Activated CD4-positive, CD25-positive, alpha-beta regulatory T cell treated with anti-CD3 and anti-CD28 coated beads, Interleukin-2, amount 50 U/mL, for 16 hours (primary cell): ENCODE data around the gene PRSS3.
"Not testable (repeated sequence)": the region's sequence is repeated elsewhere in the genome, so short reads cannot be mapped to it uniquely, and the experiment has no call there.

Experiments used
- DNase-seq: peaks from one replicate; pipeline ENCODE4 v3.0.0-alpha.2; 2020; ENCODE audit warnings: low read depth, low spot score

PRSS3 gene

DNA sequence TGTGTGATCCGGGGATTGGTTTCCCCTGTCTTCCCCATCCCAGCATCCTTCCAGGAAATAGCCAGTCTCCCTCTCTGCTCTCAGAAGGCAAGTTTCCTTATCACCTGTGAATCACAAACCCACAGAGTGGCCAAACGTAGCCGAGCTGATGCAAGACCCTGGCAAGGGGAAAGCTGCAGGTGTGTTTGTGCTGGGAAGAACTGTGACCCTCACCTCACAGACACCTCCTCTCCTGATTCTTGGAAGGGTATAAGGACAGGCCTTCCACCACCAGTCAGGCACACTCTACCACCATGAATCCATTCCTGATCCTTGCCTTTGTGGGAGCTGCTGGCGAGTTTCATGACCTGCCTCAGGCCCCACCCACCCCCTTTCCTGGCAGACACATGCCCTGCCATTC is at the start of gene PRSS3:
TSS of gene PRSS3 (plus strand) at position 281 of the 400 bp plus-strand sequence. CDS start at position 294, 13 bp downstream.
- no peak for DNase-seq

DNA sequence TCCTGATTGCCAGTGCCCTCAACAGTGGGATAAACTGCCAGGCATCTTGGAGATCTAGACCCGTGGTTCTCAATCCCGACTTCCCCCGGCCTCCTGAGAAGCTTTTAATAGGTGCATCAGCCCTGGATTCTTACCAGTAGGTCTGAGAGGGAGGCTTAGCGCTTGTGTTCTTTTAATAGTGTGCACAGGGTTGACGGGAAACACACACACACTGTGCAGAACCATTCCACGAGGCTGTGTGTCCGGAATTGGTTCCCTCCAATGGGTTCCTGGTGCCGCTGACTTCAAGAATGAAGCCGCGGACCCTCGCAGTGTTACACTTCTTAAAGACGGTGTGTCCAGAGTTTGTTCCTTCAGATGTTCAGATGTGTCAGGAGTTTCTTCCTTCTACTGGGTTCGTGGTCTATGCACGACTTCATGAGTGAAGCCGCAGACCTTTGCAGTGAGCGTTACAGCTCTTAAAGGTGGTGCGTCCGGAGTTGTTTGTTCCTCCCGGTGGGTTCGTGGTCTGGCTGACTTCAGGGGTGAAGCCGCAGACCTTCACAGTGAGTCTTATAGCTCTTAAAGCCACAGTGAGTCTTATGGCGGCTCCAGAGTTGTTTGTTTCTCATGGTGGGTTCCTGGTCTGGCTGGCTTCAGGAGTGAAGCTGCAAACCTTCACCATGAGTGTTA is 46.6 kb upstream of the PRSS3 start:
- no peak for DNase-seq

DNA sequence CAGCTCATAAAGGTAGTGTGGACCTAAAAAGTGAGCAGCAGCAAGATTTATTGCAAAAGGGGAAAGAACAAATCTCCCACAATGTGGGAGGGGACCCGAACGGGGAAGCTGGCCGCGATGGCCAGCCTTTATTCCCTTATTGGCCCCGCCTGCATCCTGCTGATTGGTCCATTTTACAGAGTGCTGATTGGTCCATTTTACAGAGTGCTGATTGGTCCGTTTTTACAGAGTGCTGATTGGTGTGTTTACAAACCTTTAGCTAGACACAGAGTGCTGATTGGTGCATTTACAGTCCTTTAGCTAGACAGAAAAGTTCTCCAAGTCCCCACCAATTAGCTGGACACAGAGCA is 46.1 kb upstream of the PRSS3 start:
- DNase-seq: not testable (repeated sequence)

DNA sequence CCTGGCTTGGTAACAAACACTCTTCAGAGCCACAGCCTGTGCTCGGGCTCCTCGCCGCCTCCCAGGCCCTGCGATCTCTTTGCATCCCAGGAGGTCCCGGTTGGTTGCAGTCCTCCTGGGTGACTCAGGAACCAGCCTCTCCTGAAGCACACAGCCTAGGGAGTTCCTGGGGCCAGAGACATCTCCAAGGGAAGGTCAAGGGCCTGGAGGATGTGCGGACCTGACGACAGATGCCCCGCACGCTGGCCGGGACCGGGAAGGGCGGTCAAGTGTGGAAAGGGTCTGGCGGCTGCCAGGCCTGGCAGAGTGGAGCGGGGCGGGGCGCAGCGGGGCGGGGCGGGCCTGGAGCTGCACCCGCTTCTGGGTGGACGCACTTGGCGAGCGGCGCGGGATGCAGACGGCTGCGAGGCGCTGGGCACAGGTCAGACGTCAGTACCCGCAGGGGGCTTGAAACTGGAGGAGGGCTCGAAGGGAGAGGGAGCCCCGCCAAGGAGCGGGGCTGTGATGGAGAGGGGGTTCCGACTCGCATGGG is 45.0 kb upstream of the PRSS3 start:
- DNase-seq: no peak

DNA sequence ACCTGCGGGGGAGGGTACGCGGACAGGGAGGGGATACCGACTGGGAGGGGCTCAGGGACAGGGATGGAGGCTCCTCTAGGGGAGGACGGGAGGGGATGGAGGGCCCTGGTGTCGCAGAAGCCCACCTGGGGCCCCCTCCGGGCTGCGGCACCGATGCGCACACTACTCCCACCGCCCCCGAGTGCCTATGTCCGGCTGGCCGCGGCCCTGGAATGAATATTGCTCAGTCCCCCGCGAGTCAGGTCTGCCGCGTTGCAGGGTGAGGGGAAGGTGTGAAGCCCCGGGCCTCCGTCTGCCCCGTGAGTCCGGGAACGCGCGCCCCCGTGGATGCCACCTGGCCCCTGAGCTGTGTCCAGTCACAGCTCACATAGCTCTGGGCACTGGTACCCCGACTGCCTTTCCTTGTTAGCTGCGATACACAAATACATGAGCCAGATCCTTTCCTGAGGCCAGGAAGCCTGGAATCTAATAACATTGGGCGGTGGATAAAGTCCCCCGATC is 44.5 kb upstream of the PRSS3 start:
- DNase-seq: no peak

DNA sequence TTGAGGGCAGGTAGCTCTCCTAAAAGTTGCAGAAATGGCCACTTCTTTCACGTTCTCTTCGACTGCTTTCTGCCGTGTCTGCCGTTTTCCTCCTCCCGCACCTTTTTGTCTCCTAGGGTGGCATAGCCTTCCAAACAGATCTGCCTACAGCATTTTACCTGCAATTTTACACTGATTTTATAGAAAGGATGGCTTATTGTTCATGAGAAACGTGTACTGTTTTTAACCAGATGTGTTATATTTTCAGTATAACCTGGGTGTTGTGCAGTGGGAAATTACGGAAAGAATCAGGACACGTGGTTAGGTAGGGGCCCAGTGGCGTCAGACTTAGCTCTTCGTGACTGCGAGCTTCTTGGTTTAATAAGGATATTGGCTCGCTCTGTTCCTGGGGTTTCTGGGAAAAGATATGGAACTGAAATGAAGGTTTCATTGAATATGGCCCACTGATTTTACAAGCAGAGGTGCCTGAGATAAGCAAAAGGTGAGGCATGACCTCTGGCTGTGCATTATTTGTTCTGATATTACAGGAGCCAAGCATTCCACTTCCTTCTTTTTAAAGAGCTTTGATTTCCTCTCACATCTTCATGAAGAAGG is 43.7 kb upstream of the PRSS3 start:
- no peak for DNase-seq

DNA sequence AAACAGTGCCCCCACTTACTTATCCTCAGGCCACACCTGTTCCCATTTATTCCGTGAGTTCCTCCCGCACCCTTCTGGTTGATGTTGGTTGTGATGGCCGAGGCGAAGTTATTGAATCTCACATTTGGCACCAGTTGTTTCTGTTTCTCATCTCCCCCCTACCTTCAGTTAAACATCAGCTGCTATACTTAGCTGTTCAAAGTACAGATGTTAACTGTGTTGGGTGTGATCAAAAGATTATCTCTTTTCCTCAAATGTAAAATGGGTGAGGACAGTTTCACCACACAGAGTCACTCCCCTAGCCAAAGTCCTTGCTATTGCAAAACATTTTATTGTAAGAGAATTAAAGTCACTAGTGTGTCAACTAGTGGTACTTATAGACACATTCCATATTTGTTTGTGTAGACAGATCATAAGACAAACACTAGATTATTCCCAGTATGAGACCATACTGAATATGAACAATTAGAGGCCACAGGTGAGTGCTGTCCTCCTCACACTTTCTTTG is 43.2 kb upstream of the PRSS3 start:
- no peak for DNase-seq

DNA sequence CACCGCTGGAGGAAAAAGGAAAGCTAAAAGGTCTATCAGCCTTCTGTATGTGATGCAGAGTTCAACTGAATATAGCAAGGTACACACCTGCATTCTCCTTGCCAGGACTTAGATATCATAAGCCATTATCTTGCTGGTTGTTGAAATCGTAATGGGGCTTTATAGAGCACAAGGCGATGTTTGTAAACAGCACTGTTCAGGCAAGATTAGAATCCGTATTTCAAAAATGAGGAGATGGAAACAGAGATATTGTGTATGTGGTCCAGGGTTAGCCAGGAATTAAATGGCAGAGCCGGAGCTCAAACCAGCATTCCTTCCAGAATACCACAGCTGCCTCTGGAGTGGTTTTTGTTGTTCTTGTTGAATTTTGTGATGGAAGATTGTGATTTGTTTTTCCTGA is 42.6 kb upstream of the PRSS3 start:
- not testable (repeated sequence) for DNase-seq

DNA sequence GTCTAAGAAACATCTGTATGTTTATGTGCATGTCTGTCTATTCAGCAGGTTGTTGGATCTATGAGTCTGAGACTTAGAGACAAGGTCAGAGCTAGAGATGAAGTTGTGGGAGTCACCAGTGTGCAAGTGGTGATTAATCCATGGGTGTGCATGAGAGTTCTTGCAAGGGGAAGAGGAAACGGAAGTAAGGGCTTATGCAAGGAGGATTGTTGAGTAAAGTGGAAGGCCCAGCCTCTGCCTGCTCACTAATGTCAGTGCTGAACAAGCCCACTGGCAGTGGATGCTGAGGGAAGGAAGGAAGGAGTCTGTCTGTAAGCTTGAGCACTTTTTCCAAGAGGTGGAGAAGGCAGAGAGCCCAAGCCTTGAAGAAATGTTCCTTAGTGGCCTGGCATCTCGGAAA is 35.7 kb upstream of the PRSS3 start:
- not testable (repeated sequence) for DNase-seq

DNA sequence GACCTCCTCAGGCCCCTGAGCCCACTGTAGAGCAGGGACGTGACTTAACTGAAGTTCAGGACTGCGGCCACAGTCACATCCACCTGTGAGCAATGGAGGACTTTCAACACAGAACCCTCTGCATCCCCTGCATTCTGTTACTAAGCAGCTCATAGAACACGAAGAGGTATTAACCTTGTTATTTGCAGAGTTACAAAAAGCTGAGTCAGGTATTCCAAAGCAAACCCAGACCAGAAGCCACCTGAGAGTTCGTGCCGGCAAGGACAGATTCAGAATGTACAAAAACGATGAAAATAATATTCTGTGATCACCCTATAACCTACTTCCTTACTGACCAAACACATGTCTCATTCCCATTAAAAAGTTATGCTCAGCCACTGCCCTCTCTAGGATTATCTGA is 33.0 kb upstream of the PRSS3 start:
- no peak for DNase-seq

DNA sequence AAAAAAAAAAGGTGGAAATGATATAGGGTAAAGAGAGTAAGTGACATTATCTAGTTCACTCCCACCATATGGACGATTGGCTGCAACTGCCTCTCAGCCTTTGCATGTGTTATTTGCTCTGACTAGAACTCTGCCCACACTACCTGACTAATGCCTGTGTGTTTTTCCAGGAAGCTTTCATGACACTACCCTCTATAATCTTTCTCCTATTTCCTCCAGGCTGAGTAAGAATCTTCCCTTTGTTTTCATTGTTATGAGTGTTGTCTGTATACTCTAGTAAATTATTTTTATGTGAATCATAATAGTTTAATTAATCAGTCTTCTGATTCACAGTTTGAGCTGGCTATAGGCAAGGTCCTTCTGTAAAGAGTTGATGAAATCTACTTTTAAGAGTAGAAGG is 31.7 kb upstream of the PRSS3 start:
- not testable (repeated sequence) for DNase-seq

DNA sequence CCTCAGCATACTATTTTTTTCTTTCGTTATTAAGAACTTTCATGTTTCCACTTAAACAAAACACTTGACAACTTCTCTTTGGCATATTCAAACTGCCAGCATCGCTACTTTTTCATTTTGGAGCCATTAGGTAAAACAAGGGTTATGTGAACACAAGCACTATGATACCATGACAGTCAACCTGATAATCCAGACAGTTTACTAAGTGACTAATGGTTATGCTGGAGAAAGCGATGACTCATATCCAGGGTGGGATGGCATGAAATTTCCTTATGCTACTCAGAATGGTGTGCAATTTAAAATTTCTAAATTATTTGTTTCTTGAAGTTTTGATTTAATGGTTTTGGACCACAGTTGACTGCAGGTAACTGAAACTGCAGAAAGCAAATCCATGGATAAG is 29.9 kb upstream of the PRSS3 start:
- DNase-seq: no peak

DNA sequence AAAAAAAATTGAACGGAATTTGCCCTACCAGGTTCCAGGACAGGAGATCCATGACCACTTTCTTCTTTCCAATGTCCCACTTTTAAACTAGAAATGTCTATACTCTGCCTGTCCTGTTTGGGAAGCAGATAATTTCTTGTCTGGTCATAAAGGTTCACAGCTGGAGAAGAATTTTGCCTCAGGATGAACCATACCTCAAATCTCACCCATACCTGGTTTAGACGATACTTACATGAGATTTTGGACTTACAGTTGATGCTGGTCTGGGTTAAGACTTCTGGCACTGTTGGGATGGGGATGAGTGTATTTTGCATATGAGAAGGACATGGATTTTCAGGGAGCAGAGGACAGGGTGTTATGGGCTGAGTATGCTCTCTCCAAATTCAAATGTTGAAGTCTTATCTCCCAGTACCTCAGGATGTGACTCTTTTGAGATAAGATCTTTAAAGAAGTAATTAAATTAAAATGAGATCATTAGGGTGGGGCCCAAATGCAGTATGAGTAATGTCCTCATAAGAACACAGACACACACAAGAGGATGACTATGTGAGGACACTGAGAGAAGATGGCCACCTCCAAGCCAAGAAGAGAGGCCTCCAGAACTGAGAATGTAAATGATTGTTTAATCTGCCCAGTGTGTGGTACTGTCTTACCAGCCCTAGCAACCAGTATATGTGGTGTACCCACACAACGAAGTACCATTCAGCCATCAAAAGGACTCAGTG is 25.0 kb upstream of the PRSS3 start:
- DNase-seq: not testable (repeated sequence)

DNA sequence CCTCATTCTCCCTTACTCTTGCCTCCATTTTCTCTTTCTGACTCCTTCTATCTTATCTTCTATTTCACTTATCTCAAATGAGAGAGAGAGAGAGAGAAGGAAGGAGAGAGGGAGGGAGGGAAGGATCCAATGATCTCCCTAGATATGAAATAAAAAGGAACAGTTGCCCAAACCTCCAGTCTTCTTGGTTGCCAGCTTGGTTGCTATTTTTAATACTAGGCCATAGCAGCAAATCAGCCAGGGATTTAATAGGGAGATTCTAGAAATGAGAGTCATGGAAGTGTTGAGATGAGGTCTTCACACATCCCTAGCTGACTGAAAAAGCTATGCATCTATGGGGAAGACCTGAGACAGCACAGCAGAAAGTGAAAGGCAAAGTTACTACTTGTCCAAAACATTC is 22.2 kb upstream of the PRSS3 start:
- not testable (repeated sequence) for DNase-seq

DNA sequence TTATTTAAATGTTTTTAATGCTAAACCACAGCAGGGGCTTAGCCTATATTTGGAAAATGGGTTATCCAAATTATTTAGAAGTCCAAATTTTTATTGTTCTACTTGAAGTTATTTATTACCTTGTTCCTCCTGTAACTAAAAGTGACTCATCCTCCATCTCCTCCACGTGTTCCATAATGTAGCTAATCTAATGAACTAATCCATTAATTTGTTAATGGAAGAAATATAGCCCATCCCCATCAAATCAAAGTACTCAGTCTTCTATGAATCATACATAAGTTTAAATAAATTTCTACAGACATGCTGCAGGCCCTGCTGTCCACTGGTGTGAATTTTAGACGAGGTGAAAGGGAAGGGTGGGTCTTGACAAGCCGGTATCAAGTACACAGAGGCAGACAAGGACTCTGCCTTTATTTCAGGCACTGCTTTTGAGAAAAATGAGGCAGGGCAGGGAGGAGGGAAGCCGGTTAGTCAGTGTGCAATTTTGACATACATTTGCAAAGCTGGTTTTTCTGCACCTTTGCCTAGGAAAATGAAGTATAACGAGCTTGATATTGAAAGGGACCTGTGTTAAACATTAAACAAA is 21.2 kb upstream of the PRSS3 start:
- DNase-seq: not testable (repeated sequence)

DNA sequence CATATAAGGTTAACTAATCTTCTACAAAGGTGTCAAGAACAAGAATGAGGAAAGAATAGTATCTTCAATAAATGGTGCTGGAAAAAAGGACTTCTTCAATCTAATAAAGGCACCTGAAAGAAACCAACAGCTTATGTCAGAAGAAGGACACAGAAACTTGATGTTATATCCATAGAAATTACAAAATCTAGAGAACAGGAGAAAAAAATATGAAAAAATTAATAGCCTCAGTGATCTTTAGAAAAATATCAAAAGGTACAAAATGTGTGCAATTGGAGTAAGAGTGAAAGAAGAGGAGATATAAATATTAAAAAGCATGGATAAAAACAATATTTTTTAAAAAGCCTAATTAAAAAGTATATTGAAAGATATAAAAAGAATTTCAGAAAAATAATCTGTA is 18.8 kb upstream of the PRSS3 start:
- DNase-seq: no peak

DNA sequence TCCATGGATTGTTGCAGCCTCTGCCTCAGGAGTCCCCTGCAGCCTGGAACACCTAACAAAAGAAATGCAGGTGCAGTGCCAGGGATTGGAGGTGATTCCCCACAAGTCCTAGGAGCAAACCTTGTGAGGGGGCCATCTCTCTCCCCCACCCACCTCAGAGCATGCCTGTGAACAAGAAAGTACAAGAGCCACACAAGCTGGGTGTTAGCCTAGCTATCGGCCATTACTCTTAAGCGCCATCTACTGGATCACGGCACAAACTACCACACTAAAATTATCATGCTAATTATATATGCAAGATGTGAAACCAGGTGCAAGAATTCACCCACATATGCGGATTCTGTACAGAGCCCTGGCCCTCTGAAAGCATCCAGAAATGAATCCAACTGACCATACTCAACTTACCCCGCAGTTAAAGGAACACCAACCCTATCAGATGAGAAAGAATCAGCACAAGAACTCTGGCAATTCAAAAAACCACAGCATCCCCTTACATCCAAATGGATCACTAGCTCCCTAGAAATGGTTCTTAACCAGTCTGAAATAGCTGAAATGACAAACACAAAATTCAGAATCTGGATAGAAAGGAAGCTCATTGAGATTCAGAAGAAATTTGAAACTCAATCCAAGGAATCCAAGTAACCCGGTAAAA is 16.5 kb upstream of the PRSS3 start:
- peak; percentile 16 for DNase-seq

DNA sequence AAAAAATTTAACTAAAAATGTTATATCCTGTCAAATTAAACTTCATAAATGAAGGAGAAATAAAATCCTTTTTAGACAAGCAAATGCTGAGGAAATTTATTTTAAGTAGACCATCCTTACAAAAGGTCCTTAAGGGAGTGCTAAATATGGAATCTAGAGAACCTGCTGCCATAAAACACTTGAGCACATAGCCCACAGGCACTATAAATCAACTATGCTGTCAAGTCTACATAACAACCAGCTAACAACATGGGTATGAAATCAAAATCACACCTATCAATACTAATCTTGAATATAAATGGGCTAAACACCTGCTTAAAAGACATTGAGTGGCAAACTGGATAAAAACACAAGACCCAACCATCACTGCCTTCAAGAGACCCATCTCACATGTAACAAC is 15.1 kb upstream of the PRSS3 start:
- no peak for DNase-seq

DNA sequence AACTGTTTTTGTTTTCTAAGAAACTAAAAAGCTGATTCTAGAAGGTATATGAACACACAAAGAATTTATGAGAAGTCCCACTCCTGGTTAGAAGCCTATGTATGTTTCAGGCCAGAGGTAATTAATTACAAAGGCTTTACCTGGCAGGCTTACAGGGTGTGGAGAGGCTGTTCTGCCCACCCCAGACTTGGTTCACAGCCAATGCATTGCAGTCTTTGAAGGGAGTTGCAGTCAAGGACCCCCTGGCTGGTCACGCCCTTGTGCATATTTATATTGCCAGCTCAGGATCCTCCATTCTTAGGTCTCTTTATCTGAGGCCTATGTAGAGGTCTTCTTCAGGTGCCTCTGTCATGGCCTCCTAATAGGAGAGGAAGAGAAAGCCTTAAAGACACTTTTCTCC is 13.6 kb upstream of the PRSS3 start:
- DNase-seq: no peak

DNA sequence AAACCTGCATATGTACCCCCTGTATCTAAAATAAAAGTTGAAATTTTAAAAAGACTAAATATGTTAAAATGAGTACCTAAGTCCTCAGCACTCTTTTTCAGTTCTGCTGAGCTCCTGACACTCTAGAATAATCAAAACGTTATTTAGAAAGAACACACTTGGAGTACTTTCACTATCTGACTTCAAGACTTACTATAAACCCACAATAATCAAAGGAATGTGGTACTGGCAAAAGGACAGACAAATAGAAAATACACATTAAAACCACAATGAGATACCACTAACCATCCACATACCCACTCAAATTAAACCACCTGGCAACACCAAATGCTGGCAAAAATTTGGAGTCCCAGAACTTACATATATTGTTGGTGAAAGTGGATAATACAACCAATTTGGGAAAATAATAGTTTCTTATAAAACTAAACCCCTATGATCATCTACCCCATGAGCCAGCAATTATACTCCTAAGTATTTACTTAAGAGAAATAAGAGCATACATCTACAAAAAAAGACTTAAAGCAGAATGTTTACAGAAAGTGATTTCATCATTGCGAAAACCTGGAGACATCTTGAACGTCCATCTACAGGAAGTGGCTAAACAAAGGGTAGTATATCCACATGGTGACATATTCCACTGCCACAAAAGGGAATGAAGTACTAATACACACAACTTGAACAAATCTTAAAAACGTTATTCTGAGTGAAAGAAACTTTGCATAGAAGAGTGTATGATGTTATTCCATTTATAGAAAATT is 12.8 kb upstream of the PRSS3 start:
- DNase-seq: no peak

DNA sequence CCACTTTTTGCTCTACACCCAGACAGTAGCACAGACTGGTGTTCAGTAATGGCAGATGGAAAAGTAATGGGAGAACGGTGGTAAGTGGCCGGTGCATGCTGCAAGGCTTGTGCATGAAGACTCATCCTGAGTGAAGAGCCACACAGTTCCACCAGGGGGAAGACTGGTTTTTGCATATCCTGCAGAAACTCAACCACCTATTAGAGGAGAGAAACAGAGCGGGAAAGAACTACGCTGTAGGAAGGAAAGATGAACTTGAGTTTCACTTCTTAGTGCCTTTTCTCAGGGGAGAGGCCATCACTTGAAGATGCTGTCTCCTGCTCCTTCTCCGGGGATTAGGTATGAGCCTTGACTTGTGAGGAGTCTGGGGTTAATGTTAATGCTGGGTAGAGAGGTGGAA is 9.4 kb upstream of the PRSS3 start:
- no peak for DNase-seq
